ENCODE measurements around the gene CALN1.

GRCh38 chr7:72326365-72326764, 85.8 kb downstream of the CALN1 start:
- TF ChIP-seq, protein P1, sequence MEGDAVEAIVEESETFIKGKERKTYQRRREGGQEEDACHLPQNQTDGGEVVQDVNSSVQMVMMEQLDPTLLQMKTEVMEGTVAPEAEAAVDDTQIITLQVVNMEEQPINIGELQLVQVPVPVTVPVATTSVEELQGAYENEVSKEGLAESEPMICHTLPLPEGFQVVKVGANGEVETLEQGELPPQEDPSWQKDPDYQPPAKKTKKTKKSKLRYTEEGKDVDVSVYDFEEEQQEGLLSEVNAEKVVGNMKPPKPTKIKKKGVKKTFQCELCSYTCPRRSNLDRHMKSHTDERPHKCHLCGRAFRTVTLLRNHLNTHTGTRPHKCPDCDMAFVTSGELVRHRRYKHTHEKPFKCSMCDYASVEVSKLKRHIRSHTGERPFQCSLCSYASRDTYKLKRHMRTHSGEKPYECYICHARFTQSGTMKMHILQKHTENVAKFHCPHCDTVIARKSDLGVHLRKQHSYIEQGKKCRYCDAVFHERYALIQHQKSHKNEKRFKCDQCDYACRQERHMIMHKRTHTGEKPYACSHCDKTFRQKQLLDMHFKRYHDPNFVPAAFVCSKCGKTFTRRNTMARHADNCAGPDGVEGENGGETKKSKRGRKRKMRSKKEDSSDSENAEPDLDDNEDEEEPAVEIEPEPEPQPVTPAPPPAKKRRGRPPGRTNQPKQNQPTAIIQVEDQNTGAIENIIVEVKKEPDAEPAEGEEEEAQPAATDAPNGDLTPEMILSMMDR (conservative IDR thresholded peaks at IDR 0.05; ENCODE audit: low read depth in 2 of 2), result no peak
- TF ChIP-seq POLR2AphosphoS5 (IDR thresholded peaks at IDR 0.05; ENCODE audit: low read depth), result no peak
- TF ChIP-seq, protein P2, sequence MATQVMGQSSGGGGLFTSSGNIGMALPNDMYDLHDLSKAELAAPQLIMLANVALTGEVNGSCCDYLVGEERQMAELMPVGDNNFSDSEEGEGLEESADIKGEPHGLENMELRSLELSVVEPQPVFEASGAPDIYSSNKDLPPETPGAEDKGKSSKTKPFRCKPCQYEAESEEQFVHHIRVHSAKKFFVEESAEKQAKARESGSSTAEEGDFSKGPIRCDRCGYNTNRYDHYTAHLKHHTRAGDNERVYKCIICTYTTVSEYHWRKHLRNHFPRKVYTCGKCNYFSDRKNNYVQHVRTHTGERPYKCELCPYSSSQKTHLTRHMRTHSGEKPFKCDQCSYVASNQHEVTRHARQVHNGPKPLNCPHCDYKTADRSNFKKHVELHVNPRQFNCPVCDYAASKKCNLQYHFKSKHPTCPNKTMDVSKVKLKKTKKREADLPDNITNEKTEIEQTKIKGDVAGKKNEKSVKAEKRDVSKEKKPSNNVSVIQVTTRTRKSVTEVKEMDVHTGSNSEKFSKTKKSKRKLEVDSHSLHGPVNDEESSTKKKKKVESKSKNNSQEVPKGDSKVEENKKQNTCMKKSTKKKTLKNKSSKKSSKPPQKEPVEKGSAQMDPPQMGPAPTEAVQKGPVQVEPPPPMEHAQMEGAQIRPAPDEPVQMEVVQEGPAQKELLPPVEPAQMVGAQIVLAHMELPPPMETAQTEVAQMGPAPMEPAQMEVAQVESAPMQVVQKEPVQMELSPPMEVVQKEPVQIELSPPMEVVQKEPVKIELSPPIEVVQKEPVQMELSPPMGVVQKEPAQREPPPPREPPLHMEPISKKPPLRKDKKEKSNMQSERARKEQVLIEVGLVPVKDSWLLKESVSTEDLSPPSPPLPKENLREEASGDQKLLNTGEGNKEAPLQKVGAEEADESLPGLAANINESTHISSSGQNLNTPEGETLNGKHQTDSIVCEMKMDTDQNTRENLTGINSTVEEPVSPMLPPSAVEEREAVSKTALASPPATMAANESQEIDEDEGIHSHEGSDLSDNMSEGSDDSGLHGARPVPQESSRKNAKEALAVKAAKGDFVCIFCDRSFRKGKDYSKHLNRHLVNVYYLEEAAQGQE (IDR thresholded peaks at IDR 0.05; ENCODE audit: unreplicated experiment), result no peak
- no peak for TF ChIP-seq EZH2 (IDR thresholded peaks at IDR 0.05; ENCODE audit: low read depth, unreplicated experiment)
- TF ChIP-seq CREB1 (CRISPR knock-in tag; IDR thresholded peaks at IDR 0.05; ENCODE audit: low read depth), result no peak
- TF ChIP-seq JUNB (IDR thresholded peaks at IDR 0.05; ENCODE audit: unreplicated experiment), result no peak
- no peak for TF ChIP-seq ZNF114 (CRISPR knock-in tag; IDR thresholded peaks at IDR 0.05)
- TF ChIP-seq EZH2phosphoT487 (IDR thresholded peaks at IDR 0.05; ENCODE audit: unreplicated experiment), result no peak
- no peak for TF ChIP-seq STAT1 (IDR thresholded peaks at IDR 0.05; ENCODE audit: unreplicated experiment)
- no peak for TF ChIP-seq NANOG (IDR thresholded peaks at IDR 0.05; ENCODE audit: borderline replicate concordance)
- TF ChIP-seq ETS1 (IDR thresholded peaks at IDR 0.05), result no peak
- no peak for TF ChIP-seq ZNF331 (CRISPR knock-in tag; IDR thresholded peaks at IDR 0.05; ENCODE audit: low read depth)

Measured in GM23338 (cell line).